Suprapubic skin (tissue), 4 donors: ENCODE data around the gene KCNH1. TPM values are rescaled to one million over a fixed set of nuclear protein-coding genes. Genes with fewer than 3 reads are reported as not detected.

ENCODE experiments used
- DNase-seq, 2 donors: peaks; one replicate each; pipeline ENCODE4 v3.0.0-alpha.2; 2019; ENCODE audit warnings: low spot score in 2 of 2
- H3K27ac ChIP-seq: fragments of 200-600 bp; sonication (generic); one replicate; pipeline ENCODE4 v1.5.1; 2019
- H3K27me3 ChIP-seq: fragments of 200-600 bp; sonication (generic); one replicate; pipeline ENCODE4 v1.5.1; 2019
- H3K36me3 ChIP-seq: fragments of 200-600 bp; sonication (generic); one replicate; pipeline ENCODE4 v1.5.1; 2019
- H3K4me1 ChIP-seq: fragments of 200-600 bp; sonication (generic); one replicate; pipeline ENCODE4 v1.5.1; 2019
- H3K4me3 ChIP-seq: fragments of 200-600 bp; sonication (generic); one replicate; pipeline ENCODE4 v1.5.1; 2019; ENCODE audit warnings: mild to moderate bottlenecking
- H3K9me3 ChIP-seq: fragments of 200-600 bp; sonication (generic); one replicate; pipeline ENCODE4 v1.5.1; 2019
- EP300 ChIP-seq: sonication (generic); formaldehyde crosslinking; IDR thresholded peaks from one replicate; pipeline ENCODE4 v1.6.1; 2017; ENCODE audit warnings: antibody characterized with exemption
- POLR2A ChIP-seq, 2 donors: fragments of 450-650 bp; IDR thresholded peaks; one replicate each; pipeline ENCODE4 v1.6.1; 2017; ENCODE audit warnings: antibody characterized with exemption in 2 of 2, mild to moderate bottlenecking in 2 of 2, moderate library complexity in 2 of 2
- POLR2AphosphoS5 ChIP-seq, 3 donors: sonication (generic); formaldehyde crosslinking; IDR thresholded peaks; one replicate each; pipeline ENCODE4 v1.6.1; 2017; ENCODE audit warnings: antibody characterized with exemption in 3 of 3
- WGBS: methylation state at CpG from one replicate; pipeline ENCODE4 v1.1.5; 2018; 5-methylcytosine and 5-hydroxymethylcytosine counted together
- total RNA-seq, 4 donors: library from RNA; depleted of rRNA; stranded (reverse); fragments of >200 nt; gene quantifications; one replicate each; pipeline ENCODE4 v1.1.0, GENCODE V29; 2016
- TF ChIP-seq, protein P1 (sequence below), 2 donors: fragments of 200-600 bp in 1 of 2; fragments of 450-650 bp in 1 of 2; sonication (generic) in 1 of 2; IDR thresholded peaks; one replicate each; pipeline ENCODE4 v1.5.1; 2016 to 2019; ENCODE audit warnings: antibody characterized with exemption in 2 of 2, mild to moderate bottlenecking in 1 of 2, moderate library complexity in 1 of 2

Gene KCNH1
- total RNA-seq, 4 donors from 2014 or later = 1.1 TPM; not detected in 3

DNA sequence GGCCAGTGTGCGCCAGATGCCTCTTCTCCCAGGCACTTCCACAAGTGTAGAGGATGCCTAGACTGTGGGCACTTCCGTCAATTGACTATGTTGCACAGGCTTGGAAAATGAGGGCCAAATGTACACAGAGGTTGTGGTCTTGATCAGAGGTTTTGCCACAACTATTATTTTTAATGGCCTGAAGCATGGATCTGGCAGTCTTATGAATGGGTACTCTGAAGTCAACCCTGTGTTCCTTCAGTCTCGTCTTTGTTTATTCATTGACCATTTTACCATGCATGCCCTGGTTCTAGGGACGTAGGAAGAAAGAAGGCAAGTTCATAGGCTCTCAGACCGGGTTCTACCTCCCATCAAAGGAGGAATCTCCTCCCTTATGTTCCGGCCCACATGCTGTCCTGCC lies 476.1 kb downstream of the KCNH1 start:
- Histone ChIP-seq H3K27me3 (no peaks in the 10 kb centered on the region), H3K9me3 (peaks cover 6% of the 10 kb centered on the region), H3K4me1 (no peaks in the 10 kb centered on the region), H3K27ac (no peak overlapping the region), H3K36me3 (no peaks in the 10 kb centered on the region), H3K4me3 (no peak overlapping the region)
- TF ChIP-seq POLR2A (IDR thresholded peaks at IDR 0.05) (no peak), EP300 (no peak), POLR2AphosphoS5 (IDR thresholded peaks at IDR 0.05) (no peak)
- TF ChIP-seq, protein P1, sequence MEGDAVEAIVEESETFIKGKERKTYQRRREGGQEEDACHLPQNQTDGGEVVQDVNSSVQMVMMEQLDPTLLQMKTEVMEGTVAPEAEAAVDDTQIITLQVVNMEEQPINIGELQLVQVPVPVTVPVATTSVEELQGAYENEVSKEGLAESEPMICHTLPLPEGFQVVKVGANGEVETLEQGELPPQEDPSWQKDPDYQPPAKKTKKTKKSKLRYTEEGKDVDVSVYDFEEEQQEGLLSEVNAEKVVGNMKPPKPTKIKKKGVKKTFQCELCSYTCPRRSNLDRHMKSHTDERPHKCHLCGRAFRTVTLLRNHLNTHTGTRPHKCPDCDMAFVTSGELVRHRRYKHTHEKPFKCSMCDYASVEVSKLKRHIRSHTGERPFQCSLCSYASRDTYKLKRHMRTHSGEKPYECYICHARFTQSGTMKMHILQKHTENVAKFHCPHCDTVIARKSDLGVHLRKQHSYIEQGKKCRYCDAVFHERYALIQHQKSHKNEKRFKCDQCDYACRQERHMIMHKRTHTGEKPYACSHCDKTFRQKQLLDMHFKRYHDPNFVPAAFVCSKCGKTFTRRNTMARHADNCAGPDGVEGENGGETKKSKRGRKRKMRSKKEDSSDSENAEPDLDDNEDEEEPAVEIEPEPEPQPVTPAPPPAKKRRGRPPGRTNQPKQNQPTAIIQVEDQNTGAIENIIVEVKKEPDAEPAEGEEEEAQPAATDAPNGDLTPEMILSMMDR (IDR thresholded peaks at IDR 0.05) = no peak
- no peak for DNase-seq
- 93% methylated on average over 6 of the region's 6 CpGs for WGBS

- WGBS = 81% methylated on average over 7 of the region's 7 CpGs
- no peak for DNase-seq
- Histone ChIP-seq H3K4me1 (no peaks in the 10 kb centered on the region), H3K4me3 (no peak overlapping the region), H3K27ac (no peak overlapping the region), H3K27me3 (no peaks in the 10 kb centered on the region), H3K9me3 (peaks cover 6% of the 10 kb centered on the region), H3K36me3 (no peaks in the 10 kb centered on the region)
- TF ChIP-seq POLR2A (IDR thresholded peaks at IDR 0.05) (no peak), EP300 (no peak), POLR2AphosphoS5 (IDR thresholded peaks at IDR 0.05) (no peak)
- TF ChIP-seq, protein P1 (IDR thresholded peaks at IDR 0.05) = no peak
Measured at GRCh38 chr1:210655511-210655910, 478.4 kb downstream of the KCNH1 start.

DNA sequence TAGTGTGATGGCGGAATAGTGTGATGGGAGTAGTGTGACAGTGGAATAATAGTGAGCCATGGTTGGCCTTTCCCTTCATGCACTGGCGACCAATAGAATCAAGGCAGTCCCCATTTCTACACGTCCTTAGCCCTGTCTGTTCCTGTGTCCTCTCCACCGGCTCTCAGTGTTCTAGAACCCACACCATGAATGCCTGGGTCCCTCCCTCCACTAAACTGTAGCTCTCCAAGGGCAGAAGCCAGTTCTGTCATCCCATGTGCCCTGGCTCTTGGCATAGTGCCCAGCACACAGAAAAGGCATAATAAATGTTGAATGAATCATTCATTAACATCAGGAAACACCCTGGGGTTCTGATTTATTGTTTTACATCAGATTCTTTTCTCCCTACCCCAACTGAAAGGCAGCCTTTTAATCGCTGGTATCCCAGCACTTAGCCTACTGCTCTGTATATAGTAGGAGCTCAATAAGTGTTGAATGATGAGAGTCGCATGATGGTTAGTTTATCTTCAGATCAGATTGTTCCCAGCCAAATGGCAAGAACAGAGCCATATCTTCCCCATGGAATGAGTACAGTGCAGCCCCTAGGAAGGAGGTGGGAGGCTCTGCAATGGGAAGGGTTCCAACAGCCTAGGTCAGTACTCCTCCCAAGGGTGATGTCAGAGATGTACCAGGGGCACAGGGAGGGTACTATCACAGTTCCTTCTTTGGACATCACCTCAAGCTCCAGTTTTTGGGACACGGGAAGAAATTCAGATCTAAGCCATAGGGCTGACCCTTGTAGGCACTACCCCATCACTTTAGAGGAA lies 479.6 kb downstream of the KCNH1 start:
- Histone ChIP-seq H3K4me1 (no peaks in the 10 kb centered on the region), H3K36me3 (no peaks in the 10 kb centered on the region), H3K27me3 (no peaks in the 10 kb centered on the region), H3K4me3 (no peak overlapping the region), H3K9me3 (peaks cover 6% of the 10 kb centered on the region), H3K27ac (no peak overlapping the region)
- no peak for DNase-seq
- 82% methylated on average over 7 of the region's 7 CpGs for WGBS
- TF ChIP-seq, protein P1 (IDR thresholded peaks at IDR 0.05) = no peak

- H3K4me3 ChIP-seq = no peak overlapping the region
- H3K4me1 ChIP-seq = no peaks in the 10 kb centered on the region
- H3K9me3 ChIP-seq = peaks cover 6% of the 10 kb centered on the region
- no peak overlapping the region for H3K27ac ChIP-seq
- TF ChIP-seq POLR2A (IDR thresholded peaks at IDR 0.05) (no peak), EP300 (no peak), POLR2AphosphoS5 (IDR thresholded peaks at IDR 0.05) (no peak)
- TF ChIP-seq, protein P1 (IDR thresholded peaks at IDR 0.05) = no peak
- no peaks in the 10 kb centered on the region for H3K27me3 ChIP-seq
- no peaks in the 10 kb centered on the region for H3K36me3 ChIP-seq
- no peak for DNase-seq
- WGBS = 50% methylated on average over 6 of the region's 6 CpGs
Measured at GRCh38 chr1:210653771-210654170, 480.2 kb downstream of the KCNH1 start.

DNA sequence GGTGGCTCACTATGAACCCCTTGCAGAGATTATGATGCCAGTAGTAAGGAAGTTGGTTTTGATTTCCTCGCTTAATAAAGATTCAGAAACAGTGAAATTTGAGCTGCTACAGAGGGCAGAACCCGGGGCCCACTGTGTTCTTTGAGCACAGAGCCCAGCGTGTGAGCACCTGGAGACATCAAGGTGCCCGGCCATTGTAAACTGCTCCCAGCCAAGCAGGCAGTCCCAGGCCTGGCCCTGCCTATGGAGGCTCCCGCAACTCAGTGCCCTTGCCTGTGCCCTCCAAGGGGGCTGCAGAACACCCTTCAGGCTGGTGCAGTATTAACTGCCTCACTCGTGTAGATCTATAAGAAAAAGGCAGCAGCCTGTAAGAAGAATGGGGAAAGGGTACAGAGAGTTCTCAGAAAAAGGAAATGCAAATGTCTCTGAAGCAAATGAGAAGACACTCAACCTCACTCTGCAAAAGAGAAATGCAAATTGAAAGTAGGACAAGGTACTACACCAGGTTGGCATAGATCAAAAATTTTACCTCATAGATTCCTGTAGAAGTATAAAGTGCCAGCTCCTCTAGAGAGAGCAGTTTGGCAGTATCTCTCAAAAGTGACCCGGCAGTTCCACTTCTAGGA lies 481.5 kb downstream of the KCNH1 start:
- TF ChIP-seq, protein P1 (IDR thresholded peaks at IDR 0.05) = no peak
- TF ChIP-seq POLR2AphosphoS5 (IDR thresholded peaks at IDR 0.05) = no peak
- TF ChIP-seq EP300 = no peak
- TF ChIP-seq POLR2A (IDR thresholded peaks at IDR 0.05) = no peak
- no peak overlapping the region for H3K4me3 ChIP-seq
- 88% methylated on average over 7 of the region's 7 CpGs for WGBS

More for the DNA sequence above, 481.5 kb downstream of the KCNH1 start:
- Histone ChIP-seq H3K36me3 (no peaks in the 10 kb centered on the region), H3K4me1 (no peaks in the 10 kb centered on the region), H3K27ac (no peak overlapping the region), H3K27me3 (no peaks in the 10 kb centered on the region), H3K9me3 (no peaks in the 10 kb centered on the region)
- no peak for DNase-seq
